Daoy (cell line): ENCODE data around the gene ASNSD1. TPM values are rescaled to one million over a fixed set of nuclear protein-coding genes. Genes with fewer than 3 reads are reported as not detected.
"Not testable (repeated sequence)": the region's sequence is repeated elsewhere in the genome, so short reads cannot be mapped to it uniquely, and the experiment has no call there.

Experiments used
- DNase-seq: peaks from one replicate; pipeline ENCODE4 v3.0.0-alpha.2; 2015; ENCODE audit warnings: low read depth
- total RNA-seq: library from RNA; depleted of rRNA; stranded (reverse); fragments of >200 nt; shearing (Covaris generic); gene quantifications from 2 replicates; pipeline ENCODE4 v1.2.3, GENCODE V29; 2014

The ASNSD1 gene
- total RNA-seq, 1 experiment from 2014 or later, result 79.5 TPM

GRCh38 chr2:189646521-189646920 lies 14.7 kb upstream of the ASNSD1 start:
- no peak for DNase-seq

GRCh38 chr2:189648846-189649509 lies 12.3 kb upstream of the ASNSD1 start:
- DNase-seq, result no peak

DNA sequence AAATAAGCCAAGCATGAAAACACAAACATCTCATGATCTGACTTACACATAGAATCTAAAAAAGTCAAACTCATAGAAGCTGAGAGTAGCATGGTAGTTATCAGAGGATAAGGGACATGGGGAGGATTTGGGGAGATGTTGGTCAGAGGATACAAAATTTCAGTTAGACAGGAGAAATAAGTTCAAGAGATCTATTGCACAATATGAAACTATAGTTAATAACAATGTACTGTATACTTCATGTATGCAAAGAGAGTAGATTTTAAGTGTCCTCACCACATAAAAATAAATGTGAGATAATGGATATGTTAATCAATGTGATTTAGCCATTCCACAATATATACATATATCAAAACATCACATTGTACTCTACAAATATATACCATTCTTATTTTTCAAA lies 10.0 kb upstream of the ASNSD1 start:
- DNase-seq, result no peak

DNA sequence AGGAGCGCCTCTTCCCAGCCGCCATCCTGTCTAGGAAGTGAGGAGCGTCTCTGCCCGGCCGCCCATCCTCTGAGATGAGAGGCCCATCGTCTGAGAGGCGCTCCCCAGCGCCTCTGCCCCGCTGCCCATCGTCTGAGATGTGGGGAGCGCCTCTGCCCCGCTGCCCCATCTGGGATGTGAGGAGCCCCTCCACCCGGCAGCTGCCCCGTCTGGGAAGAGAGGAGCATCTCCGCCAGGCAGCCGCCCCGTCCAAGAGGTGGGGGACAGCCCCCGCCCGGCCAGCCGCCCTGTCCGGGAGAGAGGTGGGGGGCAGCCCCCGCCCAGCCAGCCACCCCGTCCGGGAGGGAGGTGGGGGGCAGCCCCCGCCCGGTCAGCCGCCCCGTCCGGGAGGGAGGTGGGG lies 7.8 kb upstream of the ASNSD1 start:
- not testable (repeated sequence) for DNase-seq

DNA sequence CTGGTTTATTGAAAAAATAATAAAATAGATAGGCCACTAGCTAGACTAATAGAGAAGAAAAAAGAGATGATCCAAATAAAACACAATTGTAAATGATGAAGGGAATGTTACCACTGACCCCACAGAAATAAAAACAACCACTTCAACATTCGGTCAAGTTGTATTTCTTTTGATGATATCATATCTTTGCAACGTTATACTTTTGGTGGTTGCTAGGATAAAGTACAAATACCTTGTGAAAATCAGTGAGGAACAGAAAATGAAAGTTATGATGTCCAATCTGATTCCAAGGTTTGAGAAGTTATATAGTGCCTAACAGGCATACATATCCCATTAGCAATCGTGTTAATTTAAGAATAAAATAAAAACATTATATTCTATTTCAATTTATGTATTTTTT lies 6.6 kb upstream of the ASNSD1 start:
- no peak for DNase-seq

DNA sequence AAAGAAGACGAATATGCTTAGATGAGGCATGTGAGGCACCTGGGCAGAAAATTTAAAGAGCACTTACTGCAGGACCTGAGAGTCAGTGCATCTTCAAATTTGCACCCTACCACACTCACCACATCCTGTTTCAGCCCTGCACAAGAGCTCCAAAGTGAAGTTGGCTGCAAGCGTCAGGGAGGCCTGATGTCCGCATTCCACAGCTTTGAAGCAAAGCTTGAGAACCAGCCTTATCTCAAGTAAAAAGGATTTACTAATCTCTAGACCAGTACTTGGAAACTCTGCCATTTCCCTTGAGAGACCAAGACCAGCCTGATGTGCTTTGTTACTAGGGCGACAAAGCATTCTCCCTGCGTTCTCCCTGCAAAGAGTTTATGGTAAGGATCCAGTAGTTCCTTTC lies 3.4 kb upstream of the ASNSD1 start:
- DNase-seq, result peak; percentile 72

- no peak for DNase-seq
Observed at GRCh38 chr2:189658306-189659212, 2.7 kb upstream of the ASNSD1 start.

DNA sequence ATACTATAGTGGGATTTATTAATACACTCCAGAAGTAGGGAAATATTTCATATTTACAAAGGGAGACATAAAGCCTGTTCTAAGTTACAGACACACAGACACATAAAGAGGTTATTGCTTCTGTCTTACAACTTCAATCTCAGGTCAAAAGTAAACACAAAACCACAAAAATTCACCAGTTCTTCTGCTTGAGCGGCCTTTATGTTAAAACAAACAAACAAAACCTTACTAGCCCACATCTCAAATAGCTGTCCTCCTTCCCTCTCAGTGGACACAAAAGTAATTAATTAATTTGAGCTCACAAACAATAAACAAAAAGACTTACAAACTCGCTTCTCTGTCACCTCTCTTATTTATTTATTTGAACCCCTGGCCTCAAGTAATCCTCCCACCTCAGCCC lies 1.5 kb upstream of the ASNSD1 start:
- no peak for DNase-seq

DNA sequence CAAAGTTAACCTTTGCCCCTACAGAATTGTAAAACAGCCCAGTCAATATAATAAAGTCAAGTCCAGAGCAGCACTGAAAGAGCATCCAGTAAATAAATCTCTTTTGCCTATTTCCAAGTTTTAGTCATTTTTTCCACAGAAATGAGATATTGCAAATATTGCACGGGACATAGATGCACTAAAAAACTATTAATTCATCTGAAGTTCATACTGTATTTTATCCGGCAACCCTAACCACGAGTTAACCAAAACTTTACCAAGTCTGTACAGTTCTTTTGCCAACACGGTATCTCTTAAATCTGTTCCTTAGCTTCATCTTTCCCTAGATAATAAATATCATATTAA lies 484 bp upstream of the ASNSD1 start:
- no peak for DNase-seq

- no peak for DNase-seq
Observed at GRCh38 chr2:189661957-189662321, 680 bp downstream of the ASNSD1 start.

- DNase-seq, result no peak
Observed at GRCh38 chr2:189662669-189663226, 1.5 kb downstream of the ASNSD1 start.

DNA sequence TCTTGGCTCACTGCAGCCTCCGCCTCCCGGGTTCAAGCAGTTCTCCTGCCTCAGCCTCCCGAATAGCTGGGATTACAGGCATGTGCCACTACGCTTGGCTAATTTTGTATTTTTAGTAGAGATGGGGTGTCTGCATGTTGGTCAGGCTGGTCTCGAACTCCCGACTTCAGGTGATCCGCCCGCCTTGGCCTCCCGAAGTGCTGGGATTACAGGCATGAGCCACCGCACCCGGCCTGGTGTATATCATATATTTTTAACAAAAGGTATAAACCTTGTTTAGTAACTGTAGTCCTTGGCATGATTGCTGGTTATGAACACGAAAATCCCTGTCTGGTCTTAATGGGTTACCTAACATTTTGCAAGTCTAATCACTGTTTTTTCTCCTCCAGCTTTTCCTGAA lies 2.1 kb downstream of the ASNSD1 start:
- DNase-seq, result not testable (repeated sequence)

DNA sequence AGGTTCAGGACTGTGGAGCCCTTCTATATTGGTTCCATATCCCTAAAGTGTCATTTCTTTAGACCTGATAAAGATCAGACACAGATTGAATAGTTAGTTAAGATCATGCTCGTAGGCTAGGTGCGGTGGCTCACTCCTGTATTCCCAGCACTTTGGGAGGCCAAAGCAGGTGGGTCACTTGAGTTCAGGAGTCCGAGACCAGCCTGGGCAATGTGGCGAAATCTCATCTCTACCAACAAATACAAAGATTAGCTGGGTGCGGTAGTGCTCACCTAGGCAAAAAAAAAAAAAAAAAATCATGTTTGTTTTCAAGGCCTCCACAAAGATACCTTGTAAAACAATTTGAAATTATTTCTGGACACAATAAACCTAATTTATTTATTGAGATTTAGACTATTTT lies 8.7 kb downstream of the ASNSD1 start:
- DNase-seq, result no peak

GRCh38 chr2:189673661-189674373 lies 12.6 kb downstream of the ASNSD1 start:
- no peak for DNase-seq

DNA sequence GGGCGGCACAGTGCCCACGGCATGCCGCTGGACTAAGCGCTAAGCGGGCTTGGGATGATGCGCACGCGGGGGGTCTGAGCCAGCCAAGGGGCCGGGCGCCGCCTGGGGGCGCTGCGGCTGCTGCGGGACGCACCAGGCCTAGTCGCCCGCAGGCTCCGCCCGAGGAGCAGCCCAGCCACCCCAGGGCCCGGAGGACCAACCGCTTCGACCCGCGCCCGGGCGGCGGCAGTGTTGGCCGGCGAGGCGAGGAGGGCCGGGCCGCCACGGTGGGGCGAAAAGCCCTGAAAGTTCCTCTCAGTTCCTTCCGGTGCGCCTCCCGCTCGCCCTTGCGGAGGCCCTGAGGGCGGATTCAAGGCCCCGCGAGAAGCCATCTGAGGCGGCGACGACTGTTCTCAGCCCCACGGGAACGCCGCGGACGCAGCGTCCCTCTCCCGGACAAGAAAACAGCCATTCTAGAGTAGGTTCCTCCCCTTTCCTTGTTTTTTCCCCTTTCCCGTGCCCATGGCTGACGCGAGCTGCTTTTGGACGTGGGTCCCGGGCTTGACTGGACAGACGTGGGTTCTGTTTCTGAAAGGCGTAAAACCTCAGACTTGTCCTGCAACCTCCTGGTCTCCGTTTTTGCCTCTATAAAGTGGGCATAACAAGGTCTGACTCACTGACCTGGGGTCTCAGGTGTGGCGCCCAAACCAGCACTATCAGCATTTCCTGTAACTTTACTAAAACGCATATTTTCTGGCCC lies 13.3 kb downstream of the ASNSD1 start, which contains the start of gene ANKAR:
Gene ANKAR (plus strand): TSS at position 297 of the 739 bp plus-strand sequence. CDS start 1,821 bp downstream, outside the sequence.
- DNase-seq, result peak; percentile 90

- DNase-seq, result peak; percentile 21
Observed at GRCh38 chr2:189676471-189676870, 15.2 kb downstream of the ASNSD1 start.

GRCh38 chr2:189679226-189679625 lies 18.0 kb downstream of the ASNSD1 start:
- DNase-seq, result no peak

DNA sequence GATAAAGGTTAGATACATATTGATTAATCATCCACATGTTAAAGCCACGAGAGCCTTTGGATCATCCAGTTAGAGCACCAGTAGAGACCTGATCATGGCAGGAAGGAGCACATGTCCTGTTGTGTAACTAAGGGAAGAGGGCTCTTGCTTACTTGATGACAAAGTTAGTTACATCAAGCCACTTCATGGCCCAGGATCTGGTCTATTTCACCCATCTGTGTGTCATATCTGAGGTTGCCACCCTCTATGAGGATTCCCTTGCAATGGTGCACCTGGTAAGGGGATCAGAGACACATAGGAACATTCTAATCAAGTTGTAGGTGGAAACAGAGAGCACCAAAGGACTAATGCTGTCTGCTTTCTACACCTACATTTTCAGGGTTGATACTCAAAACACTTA lies 19.9 kb downstream of the ASNSD1 start:
- DNase-seq, result no peak

GRCh38 chr2:189681903-189682302 lies 20.6 kb downstream of the ASNSD1 start:
- DNase-seq, result no peak

DNA sequence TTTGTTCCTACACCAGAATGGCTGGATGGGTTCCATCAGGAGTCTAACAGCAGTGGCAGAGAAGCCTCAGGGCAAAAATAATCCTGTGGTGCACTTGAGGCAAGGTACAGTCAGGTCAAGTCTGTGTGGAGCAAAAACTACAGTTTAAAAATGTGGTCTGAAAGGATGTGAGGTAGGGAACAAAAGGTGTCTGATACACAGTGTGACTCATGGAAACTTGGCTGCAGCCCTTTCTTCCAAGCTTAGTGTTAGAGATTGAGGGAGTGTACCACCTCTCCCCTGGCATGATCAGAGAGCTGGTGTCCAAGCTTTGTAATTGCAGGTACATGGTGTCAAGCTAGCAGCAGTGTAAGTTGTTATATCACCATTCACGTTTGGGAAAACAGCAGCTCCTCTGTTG lies 22.1 kb downstream of the ASNSD1 start:
- DNase-seq, result peak; percentile 8

GRCh38 chr2:189684811-189685210 lies 23.6 kb downstream of the ASNSD1 start:
- no peak for DNase-seq
